HG02973 (cell line): ENCODE data around the gene GRIN2A.

Experiments used
- ATAC-seq: cut with Tn5 transposase; IDR thresholded peaks from one replicate; pipeline ENCODE4 v1.9.1; 2021; ENCODE audit warnings: moderate library complexity; ENCODE audit not compliant: unreplicated experiment

GRIN2A gene

DNA sequence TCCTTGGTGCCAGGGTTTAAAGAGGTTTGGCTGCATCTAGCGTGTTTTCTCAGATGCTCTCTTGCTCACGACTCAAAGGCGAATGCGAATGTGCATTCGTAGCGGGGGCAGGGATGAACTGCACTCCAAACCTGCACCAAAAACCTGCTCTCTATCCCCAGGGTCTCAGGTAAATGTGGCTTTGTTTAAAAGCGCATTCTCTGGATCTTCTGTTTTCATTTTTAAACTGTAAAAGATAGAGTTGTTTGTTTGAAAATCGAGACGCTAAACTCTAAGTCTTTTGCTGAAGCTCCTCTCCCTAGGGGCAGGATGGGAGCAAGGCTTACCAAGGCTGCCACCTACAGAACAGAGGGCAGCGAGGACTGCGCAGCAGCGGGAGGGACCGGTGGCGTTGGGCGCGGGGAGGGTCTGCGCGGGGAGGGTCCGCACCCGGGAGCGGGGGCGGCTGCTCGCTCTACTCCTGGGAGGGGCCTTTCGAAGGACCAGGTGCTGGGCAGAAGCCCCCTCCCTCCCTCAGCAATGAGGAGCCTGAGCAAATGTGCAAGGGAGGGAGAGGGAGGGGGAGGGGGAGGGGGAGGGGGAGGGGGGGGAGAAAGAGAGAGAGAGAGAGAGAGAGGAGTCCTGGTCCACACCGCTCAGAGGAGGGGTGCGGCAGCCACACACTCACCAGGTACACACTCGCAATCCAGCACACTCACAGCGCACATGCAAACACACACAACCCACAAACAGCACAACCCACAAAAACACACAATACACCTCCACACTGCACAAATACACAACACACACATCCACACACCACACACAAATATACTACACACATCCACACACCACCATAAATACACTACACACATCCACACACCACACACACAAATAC is 142.8 kb downstream of the GRIN2A start:
- ATAC-seq: no peak

DNA sequence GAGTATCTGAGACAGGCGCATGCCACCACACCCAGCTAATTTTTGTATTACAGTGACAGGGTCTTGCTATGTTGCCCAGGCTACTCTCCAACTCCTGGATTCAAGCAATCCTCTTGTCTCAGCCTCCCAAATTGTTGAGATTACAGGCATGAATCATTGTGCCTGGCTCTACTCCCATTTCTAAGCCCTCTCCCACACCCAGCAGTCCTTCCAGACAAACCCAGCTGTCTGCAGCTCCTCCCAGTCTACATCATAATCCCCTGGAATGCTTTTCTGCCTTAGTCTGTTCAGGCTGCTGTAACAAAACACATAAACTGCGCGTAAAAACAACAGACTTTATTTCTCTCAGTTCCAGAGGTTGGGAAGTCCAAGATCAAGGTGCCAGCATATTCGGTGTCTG is 144.5 kb downstream of the GRIN2A start:
- no peak for ATAC-seq

GRCh38 chr16:10036956-10037355 is 145.3 kb downstream of the GRIN2A start:
- no peak for ATAC-seq

GRCh38 chr16:10033556-10033955 is 148.7 kb downstream of the GRIN2A start:
- ATAC-seq: no peak

DNA sequence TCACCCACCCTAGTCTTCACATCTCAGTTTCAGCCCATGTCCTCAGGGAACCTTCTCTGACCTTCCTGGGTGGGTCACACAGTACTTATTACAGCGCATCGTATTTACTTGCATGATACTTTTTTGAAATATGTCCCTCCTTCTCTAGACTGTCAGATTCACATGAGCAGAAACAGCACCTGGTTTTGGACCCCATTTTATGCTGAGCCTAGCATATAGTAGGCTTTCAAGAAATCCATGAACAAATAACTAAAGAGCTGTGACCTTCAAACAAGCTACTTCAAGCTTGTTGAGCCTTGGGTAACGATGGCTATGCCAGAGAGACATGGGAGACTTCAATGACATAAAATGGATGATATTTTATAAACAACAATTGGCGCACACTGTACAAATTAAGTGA is 150.3 kb downstream of the GRIN2A start:
- no peak for ATAC-seq

DNA sequence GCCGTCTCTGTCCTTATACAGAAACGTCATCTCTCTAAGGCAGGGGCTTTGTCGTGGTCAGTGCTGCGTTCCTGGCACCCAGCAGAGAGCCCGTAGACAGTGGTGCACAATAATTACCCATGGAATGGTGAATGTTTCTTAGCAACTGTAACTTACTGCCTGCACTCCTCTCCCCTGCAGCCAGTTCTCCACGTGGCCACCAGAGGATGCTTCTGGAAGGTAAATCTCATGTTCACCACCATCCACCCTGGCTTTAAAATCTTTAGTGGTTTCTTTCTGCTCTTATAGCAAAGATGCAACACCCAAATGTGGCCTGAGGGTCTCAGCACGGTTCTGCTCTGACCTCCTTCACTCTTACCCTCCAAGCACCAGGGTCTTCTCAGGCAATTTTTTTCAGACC is 150.8 kb downstream of the GRIN2A start:
- no peak for ATAC-seq

DNA sequence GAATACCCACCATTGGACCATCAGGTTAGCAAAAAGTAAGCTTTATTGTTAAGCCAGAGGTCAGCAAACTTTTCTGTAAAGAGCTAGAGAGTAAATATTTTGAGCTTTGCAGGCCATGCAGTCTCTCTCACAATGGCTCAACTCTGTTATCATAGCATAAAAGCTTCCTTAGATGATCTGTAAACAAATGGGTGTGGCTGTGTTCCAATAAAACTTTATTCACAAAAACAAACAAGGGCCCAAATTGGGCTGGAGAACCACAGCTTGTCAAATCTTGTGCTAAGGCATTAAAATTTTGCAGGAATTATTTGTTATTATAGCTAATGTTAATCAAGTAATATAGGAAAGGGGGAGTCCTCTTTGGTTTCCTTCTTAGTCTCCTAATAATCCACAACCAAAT is 153.6 kb downstream of the GRIN2A start:
- ATAC-seq: no peak

DNA sequence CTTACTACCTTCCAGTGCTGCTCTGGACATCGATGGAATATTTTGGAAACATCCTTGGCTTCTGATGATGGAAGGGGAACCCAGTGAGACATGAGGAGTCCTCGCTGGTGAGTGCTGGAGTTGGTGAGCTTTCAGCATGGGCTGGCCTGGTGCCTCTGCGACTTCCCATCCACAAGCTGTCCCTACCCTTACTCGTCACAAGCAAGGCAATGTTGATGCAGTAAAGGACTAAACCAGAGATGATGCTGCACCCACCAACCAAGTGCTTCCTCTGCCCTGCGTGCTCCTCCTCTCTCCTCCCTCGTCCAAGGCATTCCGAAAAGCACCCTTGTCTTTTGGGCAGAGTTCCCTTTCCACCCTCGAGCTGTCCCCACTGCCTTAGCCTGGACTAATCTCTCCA is 154.7 kb downstream of the GRIN2A start:
- ATAC-seq: no peak

- no peak for ATAC-seq
Observed at GRCh38 chr16:10026593-10026992, 155.6 kb downstream of the GRIN2A start.

- no peak for ATAC-seq
Observed at GRCh38 chr16:10022098-10022497, 160.1 kb downstream of the GRIN2A start.

DNA sequence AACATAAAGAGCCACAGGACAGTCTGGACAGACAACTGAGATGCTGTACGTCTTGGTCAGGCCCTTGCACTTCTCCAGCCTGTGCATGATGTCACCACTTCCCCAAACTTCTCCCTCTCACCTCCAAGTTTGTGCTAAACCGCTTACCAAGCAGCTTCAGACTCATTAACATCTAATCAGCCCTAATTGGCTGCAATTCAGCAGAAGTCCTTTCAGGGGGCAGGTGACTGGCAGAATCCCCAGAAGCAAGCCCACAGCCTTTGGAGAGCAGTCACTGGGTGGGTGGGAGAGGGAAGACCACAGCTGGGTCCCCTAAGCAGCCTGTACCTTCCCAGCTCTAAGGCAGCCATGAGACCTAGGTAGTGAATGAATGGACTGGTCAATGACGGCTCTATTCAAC is 161.4 kb downstream of the GRIN2A start:
- ATAC-seq: no peak

DNA sequence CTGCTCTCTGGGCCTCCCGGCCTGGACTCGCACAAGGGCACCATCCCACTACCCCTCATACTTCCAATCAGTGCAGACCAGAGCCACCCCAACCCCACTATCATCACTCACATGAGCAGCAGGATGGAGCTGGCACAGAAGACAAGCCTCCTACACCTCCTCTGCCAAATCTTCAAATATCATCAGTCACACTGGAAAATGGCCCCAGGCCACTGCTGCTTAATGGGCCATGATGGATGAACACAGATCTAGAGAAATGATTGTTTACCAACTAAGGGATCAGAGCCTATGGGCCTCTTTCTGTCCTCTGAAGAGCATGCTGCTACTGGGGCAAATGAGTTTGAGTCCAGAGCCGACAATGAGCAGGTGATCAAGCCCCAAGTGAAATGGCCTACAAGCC is 165.5 kb downstream of the GRIN2A start:
- ATAC-seq: no peak

GRCh38 chr16:10015397-10015796 is 166.8 kb downstream of the GRIN2A start:
- ATAC-seq: no peak

GRCh38 chr16:10013774-10014173 is 168.5 kb downstream of the GRIN2A start:
- ATAC-seq: no peak

DNA sequence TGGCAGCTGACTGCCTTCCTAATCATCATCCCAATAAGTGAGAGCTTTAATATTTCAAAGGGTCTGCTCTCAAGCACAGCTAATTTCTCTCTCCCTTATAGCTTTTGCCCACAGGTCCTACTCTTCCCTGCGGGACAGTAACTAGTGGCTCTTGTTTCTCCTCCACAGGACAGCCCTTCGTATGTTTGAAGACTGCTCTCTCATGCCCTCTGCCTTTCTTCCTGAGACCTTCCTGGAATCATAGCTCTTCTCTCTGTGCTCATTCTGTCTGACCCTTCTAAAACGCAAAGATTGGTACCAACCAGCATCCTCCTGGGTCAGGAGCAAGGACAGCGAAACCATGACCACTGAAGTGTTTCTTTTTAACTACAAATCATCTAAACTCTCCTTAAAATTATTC is 168.9 kb downstream of the GRIN2A start:
- no peak for ATAC-seq

DNA sequence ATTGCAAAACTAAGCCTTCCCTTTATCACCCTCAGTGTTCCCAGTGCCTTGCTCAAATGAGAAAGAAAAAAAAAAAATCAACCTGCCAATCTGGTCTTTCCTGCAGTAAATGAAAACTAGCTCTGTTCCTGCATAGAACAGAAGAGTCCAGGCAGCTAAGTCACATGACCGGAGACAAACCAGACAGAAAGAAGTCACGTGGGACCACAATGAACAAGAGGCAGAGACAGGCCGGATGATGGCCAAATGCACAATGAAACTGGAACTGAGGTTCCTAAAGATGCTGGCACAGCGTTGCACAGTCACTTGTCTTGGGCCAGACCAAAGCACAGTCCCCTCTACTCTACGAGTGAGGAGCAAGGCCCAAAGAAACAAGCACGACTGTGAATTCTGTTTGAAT is 172.5 kb downstream of the GRIN2A start:
- no peak for ATAC-seq

GRCh38 chr16:10003486-10003885 is 178.7 kb downstream of the GRIN2A start:
- no peak for ATAC-seq

DNA sequence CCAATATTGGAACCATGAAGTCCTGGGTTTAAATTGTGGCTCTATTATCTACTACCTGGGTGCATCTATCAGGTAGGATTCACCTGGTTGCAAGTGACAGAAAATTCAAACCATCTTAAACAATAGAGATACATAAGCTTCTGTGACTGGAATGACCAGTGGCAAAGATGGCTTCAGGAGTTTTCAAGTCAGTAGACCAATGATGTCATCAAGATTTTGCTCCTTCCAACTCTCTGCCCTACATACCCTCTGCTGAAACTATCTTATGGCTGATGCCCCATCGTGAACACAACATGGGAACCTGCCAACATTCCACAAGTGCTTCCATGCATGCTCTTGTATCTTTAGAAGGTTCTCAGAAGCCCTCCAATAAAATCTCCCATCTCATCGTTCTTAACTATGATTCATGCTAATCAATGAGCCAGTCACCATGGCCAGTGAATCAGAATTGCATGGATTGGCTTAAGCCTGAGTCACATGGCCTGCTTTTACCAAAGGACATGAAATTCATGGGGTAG is 180.9 kb downstream of the GRIN2A start:
- ATAC-seq: no peak

- ATAC-seq: no peak
Observed at GRCh38 chr16:9996221-9996620, 186.0 kb downstream of the GRIN2A start.

GRCh38 chr16:9992441-9992840 is 189.8 kb downstream of the GRIN2A start:
- ATAC-seq: no peak

DNA sequence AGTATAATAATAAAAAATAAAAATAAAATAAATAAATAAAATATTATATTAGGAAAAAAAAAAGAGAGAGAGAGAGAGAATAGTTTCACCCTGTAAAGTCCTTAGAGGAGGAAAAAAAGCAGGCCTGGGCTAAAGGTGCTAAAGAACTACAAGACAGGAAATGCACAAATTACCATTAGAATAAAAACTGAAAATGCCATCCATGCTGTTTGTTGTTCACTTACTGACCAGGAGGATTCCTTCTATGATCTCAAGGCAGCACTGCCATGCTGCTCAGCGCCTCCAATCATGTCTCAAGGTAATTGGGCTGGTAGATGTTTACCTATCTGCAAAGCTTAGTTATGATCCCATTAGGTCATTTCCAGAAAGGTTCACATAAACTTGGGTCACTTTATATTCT is 201.2 kb downstream of the GRIN2A start:
- no peak for ATAC-seq

GRCh38 chr16:9978160-9978725 is 204.0 kb downstream of the GRIN2A start:
- no peak for ATAC-seq
